ENCODE measurements around the gene LIN37.

- TF ChIP-seq REST (IDR thresholded peaks at IDR 0.05; ENCODE audit: insufficient read depth in 1 of 2, low read depth in 2 of 2, low read length in 1 of 2) (no peak), POLR2AphosphoS5 (IDR thresholded peaks at IDR 0.05; ENCODE audit: low read depth, low read length) (no peak), TCF7L2 (IDR thresholded peaks at IDR 0.05; ENCODE audit: low read depth, low read length) (no peak)
- TF ChIP-seq, protein P1, sequence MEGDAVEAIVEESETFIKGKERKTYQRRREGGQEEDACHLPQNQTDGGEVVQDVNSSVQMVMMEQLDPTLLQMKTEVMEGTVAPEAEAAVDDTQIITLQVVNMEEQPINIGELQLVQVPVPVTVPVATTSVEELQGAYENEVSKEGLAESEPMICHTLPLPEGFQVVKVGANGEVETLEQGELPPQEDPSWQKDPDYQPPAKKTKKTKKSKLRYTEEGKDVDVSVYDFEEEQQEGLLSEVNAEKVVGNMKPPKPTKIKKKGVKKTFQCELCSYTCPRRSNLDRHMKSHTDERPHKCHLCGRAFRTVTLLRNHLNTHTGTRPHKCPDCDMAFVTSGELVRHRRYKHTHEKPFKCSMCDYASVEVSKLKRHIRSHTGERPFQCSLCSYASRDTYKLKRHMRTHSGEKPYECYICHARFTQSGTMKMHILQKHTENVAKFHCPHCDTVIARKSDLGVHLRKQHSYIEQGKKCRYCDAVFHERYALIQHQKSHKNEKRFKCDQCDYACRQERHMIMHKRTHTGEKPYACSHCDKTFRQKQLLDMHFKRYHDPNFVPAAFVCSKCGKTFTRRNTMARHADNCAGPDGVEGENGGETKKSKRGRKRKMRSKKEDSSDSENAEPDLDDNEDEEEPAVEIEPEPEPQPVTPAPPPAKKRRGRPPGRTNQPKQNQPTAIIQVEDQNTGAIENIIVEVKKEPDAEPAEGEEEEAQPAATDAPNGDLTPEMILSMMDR (IDR thresholded peaks at IDR 0.05): no peak
Observed at GRCh38 chr19:35734889-35735288, 13.5 kb upstream of the LIN37 start.

All from Panc1 (cell line).